ENCODE measurements around the gene SRC.

Gene SRC

DNA sequence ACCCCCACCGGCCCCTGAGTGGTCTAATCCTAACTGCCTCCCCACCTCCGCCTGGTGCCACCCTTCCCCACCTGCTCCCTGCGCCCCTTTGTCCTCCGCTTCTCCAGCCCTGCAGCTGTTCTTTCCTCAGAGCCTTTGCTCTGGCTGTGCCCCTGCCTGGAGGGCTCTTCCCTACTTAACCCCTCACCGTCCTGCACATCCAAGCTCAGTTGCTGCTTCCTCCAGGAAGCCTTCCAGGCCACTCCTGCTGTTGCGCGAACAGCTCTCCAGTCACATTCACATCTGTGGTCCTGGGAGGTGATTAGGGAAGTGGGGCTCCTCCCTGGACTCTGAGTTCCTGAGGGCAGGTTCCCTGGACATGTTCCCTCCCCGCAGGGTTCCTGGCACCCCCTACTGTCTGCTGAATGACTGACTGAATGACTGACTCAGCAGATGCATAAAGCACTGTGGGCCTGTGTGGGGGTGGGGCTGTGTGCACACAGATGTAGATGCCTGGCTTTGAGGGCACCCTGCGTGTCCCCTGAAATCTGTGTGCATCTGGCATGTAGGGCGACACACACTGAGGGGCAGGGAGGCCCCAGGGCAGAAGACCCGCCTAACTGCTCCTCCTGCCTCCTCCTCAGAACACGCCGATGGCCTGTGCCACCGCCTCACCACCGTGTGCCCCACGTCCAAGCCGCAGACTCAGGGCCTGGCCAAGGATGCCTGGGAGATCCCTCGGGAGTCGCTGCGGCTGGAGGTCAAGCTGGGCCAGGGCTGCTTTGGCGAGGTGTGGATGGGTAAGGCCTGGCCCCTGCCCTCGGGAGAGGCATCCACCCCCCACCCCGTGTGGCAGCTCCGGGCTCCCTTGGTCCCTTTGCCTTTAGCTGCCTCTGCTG, 51.4 kb downstream of the SRC start:
- Histone ChIP-seq H3K36me3 (ENCODE audit: control insufficient read depth, insufficient read depth, low read length) (peaks cover 24% of the 10 kb centered on the region), H3K4me1 (ENCODE audit: control insufficient read depth, insufficient read depth, low read length) (peaks cover 38% of the 10 kb centered on the region), H3K27me3 (ENCODE audit: control insufficient read depth, insufficient read depth, low read length, poor library complexity, severe bottlenecking) (no peaks in the 10 kb centered on the region), H3K27ac (ENCODE audit: insufficient read depth, low read depth, low read length, poor library complexity, severe bottlenecking) (peak overlapping the region; percentile 92), H3K4me3 (ENCODE audit: insufficient read depth, low read depth, low read length) (no peak overlapping the region), H3K9me3 (ENCODE audit: control insufficient read depth, low read length) (no peaks in the 10 kb centered on the region)
- 74 to 75% methylated on average over 24 of the region's 24 CpGs for WGBS, 2 experiments

DNA sequence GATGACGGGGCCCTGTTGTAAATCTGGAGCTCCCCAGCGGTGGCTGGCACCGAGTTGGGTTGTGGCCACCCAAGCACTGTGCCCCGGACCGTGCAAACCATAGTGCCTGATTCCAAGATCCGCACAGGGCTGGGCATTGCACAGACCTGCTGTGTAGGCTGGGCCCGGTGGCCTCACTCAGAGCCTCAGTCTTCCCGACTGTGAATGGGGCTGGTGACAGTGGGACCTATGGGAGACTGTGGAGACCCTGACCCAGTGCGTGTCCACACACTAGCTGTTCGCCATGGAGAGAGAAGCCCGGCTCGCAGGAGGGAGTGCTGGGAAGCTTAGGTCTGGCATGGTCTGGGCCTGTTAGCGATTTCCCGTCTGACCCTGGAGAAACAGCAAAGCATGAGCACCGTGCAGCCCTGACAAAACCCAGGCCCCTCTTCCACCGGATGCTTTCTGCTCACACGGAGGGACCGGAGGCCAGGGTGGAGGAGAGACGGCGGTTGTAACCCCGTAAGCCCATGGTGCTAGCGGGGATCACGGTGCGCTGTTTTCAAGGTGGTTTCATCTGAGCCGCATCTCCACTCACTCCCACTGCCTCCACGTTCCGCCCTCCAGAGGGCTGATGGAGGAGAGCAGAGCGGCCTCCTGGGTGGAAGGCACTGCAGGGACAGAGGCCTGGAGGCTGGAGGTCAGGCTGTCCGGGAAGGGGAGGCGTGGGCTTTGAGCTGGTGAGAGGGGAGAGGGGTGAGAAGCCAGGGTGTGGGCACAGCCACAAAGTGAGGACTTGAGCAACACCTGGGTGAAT, 52.2 kb downstream of the SRC start:
- Histone ChIP-seq H3K27me3 (ENCODE audit: control insufficient read depth, insufficient read depth, low read length, poor library complexity, severe bottlenecking) (no peaks in the 10 kb centered on the region), H3K27ac (ENCODE audit: insufficient read depth, low read depth, low read length, poor library complexity, severe bottlenecking) (peak overlapping the region; percentile 36), H3K4me3 (ENCODE audit: insufficient read depth, low read depth, low read length) (no peak overlapping the region), H3K36me3 (ENCODE audit: control insufficient read depth, insufficient read depth, low read length) (peaks cover 24% of the 10 kb centered on the region), H3K4me1 (ENCODE audit: control insufficient read depth, insufficient read depth, low read length) (peaks cover 38% of the 10 kb centered on the region), H3K9me3 (ENCODE audit: control insufficient read depth, low read length) (no peaks in the 10 kb centered on the region)
- WGBS, 2 experiments: 95 to 96% methylated on average over 30 of the region's 30 CpGs

DNA sequence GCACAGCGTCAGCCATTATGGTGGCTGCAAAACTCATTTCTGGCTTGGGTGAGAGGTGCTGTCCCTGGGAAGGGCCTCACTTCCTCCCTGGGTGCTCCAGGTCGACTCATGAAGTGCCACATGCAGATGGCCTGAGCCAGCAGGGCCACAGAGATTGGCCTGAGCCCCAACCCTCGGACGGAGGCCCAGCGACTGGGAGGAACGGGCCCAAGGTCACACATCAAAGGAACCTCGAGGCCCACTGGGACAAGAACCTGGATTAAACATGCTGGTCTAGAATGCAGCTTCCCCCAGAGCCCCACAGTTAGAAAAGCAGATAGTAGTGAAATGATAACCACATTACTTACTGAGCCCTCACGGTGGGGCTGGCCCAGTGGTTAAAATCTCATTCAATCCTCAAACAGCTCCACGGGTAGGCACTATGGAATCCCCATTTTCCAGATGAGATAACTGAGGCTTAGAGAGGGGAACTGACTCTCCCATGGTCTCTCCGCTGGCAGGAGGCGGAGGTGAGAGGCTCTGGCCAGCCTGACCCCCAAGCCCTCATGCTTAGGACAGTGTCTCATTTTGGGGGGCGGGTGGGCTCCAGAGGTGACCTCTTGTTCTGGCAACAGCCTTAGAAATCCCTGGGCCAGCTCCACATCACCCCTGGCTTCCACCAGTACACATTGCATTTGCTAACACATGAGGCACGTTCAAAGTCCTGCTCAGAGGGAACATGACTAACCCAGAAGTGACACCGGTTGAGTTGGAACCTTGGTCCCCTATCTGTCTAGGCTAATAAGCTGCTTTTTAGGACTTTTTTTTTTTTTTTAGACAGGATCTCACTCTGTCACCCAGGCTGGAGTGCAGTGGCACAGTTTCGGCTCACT, 53.0 kb downstream of the SRC start:
- H3K27me3 ChIP-seq (ENCODE audit: control insufficient read depth, insufficient read depth, low read length, poor library complexity, severe bottlenecking): no peaks in the 10 kb centered on the region
- WGBS, 2 experiments: 94 to 96% methylated on average over 15 of the region's 15 CpGs
- H3K4me1 ChIP-seq (ENCODE audit: control insufficient read depth, insufficient read depth, low read length): peaks cover 32% of the 10 kb centered on the region
- H3K36me3 ChIP-seq (ENCODE audit: control insufficient read depth, insufficient read depth, low read length): peaks cover 24% of the 10 kb centered on the region
- no peak overlapping the region for H3K4me3 ChIP-seq (ENCODE audit: insufficient read depth, low read depth, low read length)
- no peaks in the 10 kb centered on the region for H3K9me3 ChIP-seq (ENCODE audit: control insufficient read depth, low read length)
- H3K27ac ChIP-seq (ENCODE audit: insufficient read depth, low read depth, low read length, poor library complexity, severe bottlenecking): peak overlapping the region; percentile 36

DNA sequence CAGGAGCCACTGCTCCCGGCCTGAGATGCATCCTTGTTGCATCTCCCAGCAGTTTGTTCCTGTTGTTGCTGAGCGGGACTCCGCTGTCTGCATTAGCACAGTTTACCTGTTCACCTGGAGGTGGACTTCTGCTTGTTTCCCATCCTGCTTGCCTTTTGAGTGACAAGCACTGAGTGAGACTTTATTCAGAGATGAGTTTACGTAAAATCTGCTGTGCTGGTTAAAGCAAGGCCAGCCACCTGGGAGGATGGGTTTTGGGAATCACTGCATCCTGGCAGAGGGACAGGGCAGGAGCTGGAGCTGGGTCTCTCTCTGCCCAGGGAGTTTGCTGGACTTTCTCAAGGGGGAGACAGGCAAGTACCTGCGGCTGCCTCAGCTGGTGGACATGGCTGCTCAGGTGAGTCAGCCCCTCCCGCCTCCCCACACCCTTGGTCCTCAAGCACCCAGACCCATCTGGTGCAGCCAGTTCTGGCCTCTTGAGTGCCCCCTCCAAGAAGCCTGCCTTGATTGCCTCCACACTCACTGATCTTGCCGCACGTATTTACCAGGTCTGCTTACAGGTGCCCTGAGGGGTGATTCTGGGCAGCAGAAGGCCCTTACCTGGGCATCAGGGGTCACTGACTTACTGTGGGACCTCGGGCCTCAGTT, 55.5 kb downstream of the SRC start:
- Histone ChIP-seq H3K4me1 (ENCODE audit: control insufficient read depth, insufficient read depth, low read length) (peaks cover 11% of the 10 kb centered on the region), H3K9me3 (ENCODE audit: control insufficient read depth, low read length) (no peaks in the 10 kb centered on the region), H3K27ac (ENCODE audit: insufficient read depth, low read depth, low read length, poor library complexity, severe bottlenecking) (no peak overlapping the region), H3K36me3 (ENCODE audit: control insufficient read depth, insufficient read depth, low read length) (peaks cover 29% of the 10 kb centered on the region), H3K27me3 (ENCODE audit: control insufficient read depth, insufficient read depth, low read length, poor library complexity, severe bottlenecking) (no peaks in the 10 kb centered on the region), H3K4me3 (ENCODE audit: insufficient read depth, low read depth, low read length) (no peak overlapping the region)
- 92 to 93% methylated on average over 9 of the region's 9 CpGs for WGBS, 2 experiments

DNA sequence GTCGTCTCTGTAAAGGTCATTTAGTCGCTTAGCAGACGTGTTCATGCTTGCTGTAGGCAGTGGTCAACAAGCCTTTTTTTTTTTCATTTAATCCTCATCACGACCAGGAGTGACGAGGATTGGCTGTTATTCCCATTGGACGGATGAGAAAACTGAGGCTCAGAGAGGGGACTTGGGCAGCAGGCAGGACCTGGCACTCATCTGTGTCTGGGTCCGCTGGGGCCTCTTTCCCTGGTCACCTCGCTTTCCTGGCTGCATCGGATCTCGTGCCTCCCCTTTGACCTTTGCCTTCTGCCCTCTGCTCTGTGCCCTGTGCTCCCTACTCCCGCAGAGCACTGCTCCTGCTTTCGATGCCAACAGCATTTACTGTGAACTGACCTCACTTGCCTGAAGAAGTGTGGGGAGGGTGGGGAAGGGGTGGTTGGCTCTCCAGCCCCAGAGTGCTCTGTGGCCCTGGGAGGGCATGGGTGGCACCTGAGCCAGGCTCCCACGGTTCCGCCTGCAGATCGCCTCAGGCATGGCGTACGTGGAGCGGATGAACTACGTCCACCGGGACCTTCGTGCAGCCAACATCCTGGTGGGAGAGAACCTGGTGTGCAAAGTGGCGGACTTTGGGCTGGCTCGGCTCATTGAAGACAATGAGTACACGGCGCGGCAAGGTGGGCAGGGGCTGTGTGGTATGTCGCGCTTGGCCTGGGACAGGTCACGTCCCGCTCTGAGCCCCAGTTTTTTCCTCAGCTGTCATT, 56.2 kb downstream of the SRC start:
- H3K4me1 ChIP-seq (ENCODE audit: control insufficient read depth, insufficient read depth, low read length): peaks cover 7% of the 10 kb centered on the region
- no peak overlapping the region for H3K4me3 ChIP-seq (ENCODE audit: insufficient read depth, low read depth, low read length)

DNA sequence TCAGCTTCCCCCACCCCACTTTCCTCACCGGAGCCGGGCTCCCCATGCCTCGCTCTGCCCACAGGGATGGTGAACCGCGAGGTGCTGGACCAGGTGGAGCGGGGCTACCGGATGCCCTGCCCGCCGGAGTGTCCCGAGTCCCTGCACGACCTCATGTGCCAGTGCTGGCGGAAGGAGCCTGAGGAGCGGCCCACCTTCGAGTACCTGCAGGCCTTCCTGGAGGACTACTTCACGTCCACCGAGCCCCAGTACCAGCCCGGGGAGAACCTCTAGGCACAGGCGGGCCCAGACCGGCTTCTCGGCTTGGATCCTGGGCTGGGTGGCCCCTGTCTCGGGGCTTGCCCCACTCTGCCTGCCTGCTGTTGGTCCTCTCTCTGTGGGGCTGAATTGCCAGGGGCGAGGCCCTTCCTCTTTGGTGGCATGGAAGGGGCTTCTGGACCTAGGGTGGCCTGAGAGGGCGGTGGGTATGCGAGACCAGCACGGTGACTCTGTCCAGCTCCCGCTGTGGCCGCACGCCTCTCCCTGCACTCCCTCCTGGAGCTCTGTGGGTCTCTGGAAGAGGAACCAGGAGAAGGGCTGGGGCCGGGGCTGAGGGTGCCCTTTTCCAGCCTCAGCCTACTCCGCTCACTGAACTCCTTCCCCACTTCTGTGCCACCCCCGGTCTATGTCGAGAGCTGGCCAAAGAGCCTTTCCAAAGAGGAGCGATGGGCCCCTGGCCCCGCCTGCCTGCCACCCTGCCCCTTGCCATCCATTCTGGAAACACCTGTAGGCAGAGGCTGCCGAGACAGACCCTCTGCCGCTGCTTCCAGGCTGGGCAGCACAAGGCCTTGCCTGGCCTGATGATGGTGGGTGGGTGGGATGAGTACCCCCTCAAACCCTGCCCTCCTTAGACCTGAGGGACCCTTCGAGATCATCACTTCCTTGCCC, 57.4 kb downstream of the SRC start:
- Histone ChIP-seq H3K36me3 (ENCODE audit: control insufficient read depth, insufficient read depth, low read length) (peaks cover 28% of the 10 kb centered on the region), H3K27me3 (ENCODE audit: control insufficient read depth, insufficient read depth, low read length, poor library complexity, severe bottlenecking) (peaks cover 4% of the 10 kb centered on the region), H3K9me3 (ENCODE audit: control insufficient read depth, low read length) (no peaks in the 10 kb centered on the region), H3K4me1 (ENCODE audit: control insufficient read depth, insufficient read depth, low read length) (peaks cover 13% of the 10 kb centered on the region), H3K4me3 (ENCODE audit: insufficient read depth, low read depth, low read length) (no peak overlapping the region), H3K27ac (ENCODE audit: insufficient read depth, low read depth, low read length, poor library complexity, severe bottlenecking) (no peak overlapping the region)
- 95 to 96% methylated on average over 37 of the region's 37 CpGs for WGBS, 2 experiments

More for the DNA sequence above, 56.2 kb downstream of the SRC start:
- no peaks in the 10 kb centered on the region for H3K9me3 ChIP-seq (ENCODE audit: control insufficient read depth, low read length)
- H3K27me3 ChIP-seq (ENCODE audit: control insufficient read depth, insufficient read depth, low read length, poor library complexity, severe bottlenecking): no peaks in the 10 kb centered on the region
- H3K36me3 ChIP-seq (ENCODE audit: control insufficient read depth, insufficient read depth, low read length): peaks cover 29% of the 10 kb centered on the region
- WGBS, 2 experiments: 92 to 94% methylated on average over 30 of the region's 30 CpGs
- H3K27ac ChIP-seq (ENCODE audit: insufficient read depth, low read depth, low read length, poor library complexity, severe bottlenecking): no peak overlapping the region

DNA sequence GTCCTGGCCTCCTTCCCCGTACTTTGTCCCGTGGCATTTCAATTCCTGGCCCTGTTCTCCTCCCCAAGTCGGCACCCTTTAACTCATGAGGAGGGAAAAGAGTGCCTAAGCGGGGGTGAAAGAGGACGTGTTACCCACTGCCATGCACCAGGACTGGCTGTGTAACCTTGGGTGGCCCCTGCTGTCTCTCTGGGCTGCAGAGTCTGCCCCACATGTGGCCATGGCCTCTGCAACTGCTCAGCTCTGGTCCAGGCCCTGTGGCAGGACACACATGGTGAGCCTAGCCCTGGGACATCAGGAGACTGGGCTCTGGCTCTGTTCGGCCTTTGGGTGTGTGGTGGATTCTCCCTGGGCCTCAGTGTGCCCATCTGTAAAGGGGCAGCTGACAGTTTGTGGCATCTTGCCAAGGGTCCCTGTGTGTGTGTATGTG, 58.5 kb downstream of the SRC start:
- WGBS, 2 experiments: 95 to 96% methylated on average over 6 of the region's 6 CpGs
- H3K36me3 ChIP-seq (ENCODE audit: control insufficient read depth, insufficient read depth, low read length): peaks cover 20% of the 10 kb centered on the region

DNA sequence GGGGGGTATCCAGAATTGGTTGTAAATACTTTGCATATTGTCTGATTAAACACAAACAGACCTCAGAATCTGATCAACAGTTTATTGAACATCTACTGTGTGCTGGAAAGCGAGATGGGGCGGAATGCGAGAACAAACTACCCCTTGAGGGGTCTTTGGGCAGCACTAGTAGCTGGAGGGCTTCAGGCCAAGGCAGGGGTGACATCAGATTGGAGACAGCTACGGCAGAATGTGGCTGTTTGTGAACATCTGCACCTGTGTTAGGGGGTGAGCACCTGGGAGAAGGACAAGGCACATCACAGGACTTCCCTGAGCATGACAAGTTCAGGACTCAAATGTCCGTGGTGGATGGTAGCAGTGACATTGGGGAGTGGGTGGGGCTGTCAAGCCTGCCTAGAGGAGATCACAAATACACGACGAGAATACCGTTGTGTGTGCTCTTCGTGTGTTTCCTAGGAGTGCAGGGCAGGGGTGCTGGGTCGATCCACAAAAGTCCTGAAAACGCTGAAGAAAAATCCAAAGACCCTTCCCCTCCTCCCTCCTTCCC, 59.5 kb downstream of the SRC start:
- Histone ChIP-seq H3K27me3 (ENCODE audit: control insufficient read depth, insufficient read depth, low read length, poor library complexity, severe bottlenecking) (peaks cover 4% of the 10 kb centered on the region), H3K4me1 (ENCODE audit: control insufficient read depth, insufficient read depth, low read length) (peaks cover 24% of the 10 kb centered on the region), H3K27ac (ENCODE audit: insufficient read depth, low read depth, low read length, poor library complexity, severe bottlenecking) (no peak overlapping the region), H3K4me3 (ENCODE audit: insufficient read depth, low read depth, low read length) (no peak overlapping the region), H3K36me3 (ENCODE audit: control insufficient read depth, insufficient read depth, low read length) (peaks cover 13% of the 10 kb centered on the region), H3K9me3 (ENCODE audit: control insufficient read depth, low read length) (no peaks in the 10 kb centered on the region)
- WGBS, 2 experiments: 86 to 89% methylated on average over 11 of the region's 11 CpGs

More for the DNA sequence above, 58.5 kb downstream of the SRC start:
- Histone ChIP-seq H3K27me3 (ENCODE audit: control insufficient read depth, insufficient read depth, low read length, poor library complexity, severe bottlenecking) (peaks cover 4% of the 10 kb centered on the region), H3K27ac (ENCODE audit: insufficient read depth, low read depth, low read length, poor library complexity, severe bottlenecking) (no peak overlapping the region), H3K4me3 (ENCODE audit: insufficient read depth, low read depth, low read length) (no peak overlapping the region), H3K4me1 (ENCODE audit: control insufficient read depth, insufficient read depth, low read length) (peaks cover 24% of the 10 kb centered on the region), H3K9me3 (ENCODE audit: control insufficient read depth, low read length) (no peaks in the 10 kb centered on the region)
